Activated T-cell treated with anti-CD3 and anti-CD28 coated beads, Interleukin-2, amount 50 U/mL, for 72 hours (primary cell): ENCODE results near the gene KRTAP16-1. TPM values are rescaled to one million over a fixed set of nuclear protein-coding genes. Genes with fewer than 3 reads are reported as not detected.
"Not testable (repeated sequence)": the region's sequence is repeated elsewhere in the genome, so short reads cannot be mapped to it uniquely, and the experiment has no call there.

Source experiments
- ATAC-seq, 2 donors: fragments of 150-1000 bp; cut with Tn5 transposase; replicated peaks in 1 of 2; 2 replicates each; pipeline ENCODE4 v1.10.0; 2021; ENCODE audit warnings: moderate library complexity in 2 of 2, mild to moderate bottlenecking in 1 of 2
- DNase-seq, 2 donors: peaks; one replicate each; pipeline ENCODE4 v3.0.0; 2021 to 2022; ENCODE audit warnings: mixed read lengths in 1 of 2
- H3K27ac Mint-ChIP-seq: one replicate; pipeline ENCODE4 v1.8.0; 2022; ENCODE audit warnings: mild to moderate bottlenecking, moderate library complexity, mixed read lengths
- H3K27me3 Mint-ChIP-seq: one replicate; pipeline ENCODE4 v1.8.0; 2022; ENCODE audit warnings: low read depth, mixed read lengths
- H3K36me3 Mint-ChIP-seq, 2 donors: one replicate each; pipeline ENCODE4 v1.8.0; 2022; ENCODE audit warnings: mixed read lengths in 2 of 2, mild to moderate bottlenecking in 1 of 2; ENCODE audit not compliant: insufficient read depth in 2 of 2
- H3K4me1 Mint-ChIP-seq: one replicate; pipeline ENCODE4 v1.8.0; 2022; ENCODE audit warnings: low read depth, mixed read lengths
- H3K4me3 Mint-ChIP-seq, 2 donors: one replicate each; pipeline ENCODE4 v1.8.0; 2022; ENCODE audit warnings: mild to moderate bottlenecking in 2 of 2, mixed read lengths in 2 of 2, moderate library complexity in 2 of 2
- H3K9me3 Mint-ChIP-seq, 2 donors: one replicate each; pipeline ENCODE4 v1.8.0; 2022; ENCODE audit warnings: mixed read lengths in 2 of 2
- total RNA-seq, 2 donors: library from RNA; stranded (reverse); gene quantifications; one replicate each; pipeline ENCODE4 v1.2.3, GENCODE V29; 2022

Gene KRTAP16-1
- total RNA-seq, 2 donors from 2014 or later = not detected

DNA sequence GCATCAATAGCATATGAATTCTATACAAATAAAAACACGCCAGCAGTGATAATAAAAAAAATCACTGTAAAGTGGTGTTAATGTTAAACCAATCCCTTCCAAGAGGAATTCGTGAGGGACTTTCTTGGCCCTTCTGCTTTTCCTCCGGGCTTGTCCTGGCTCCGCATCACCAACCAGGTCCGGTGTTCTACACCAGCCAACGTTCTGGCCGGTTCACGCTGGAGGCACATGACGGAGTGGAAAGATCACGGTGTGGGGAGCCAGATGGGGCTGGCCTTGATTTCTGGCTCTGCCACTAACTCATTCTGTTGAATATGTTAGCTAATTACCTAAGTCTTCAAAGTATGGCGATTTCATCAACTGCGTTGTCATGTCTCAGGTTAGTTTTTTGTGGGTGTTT, 5.0 kb downstream of the KRTAP16-1 start:
- H3K4me3 Mint-ChIP-seq = no peak overlapping the region
- no peak for ATAC-seq
- no peak overlapping the region for H3K27ac Mint-ChIP-seq
- no peaks in the 10 kb centered on the region for H3K27me3 Mint-ChIP-seq
- no peak for DNase-seq
- no peaks in the 10 kb centered on the region for H3K36me3 Mint-ChIP-seq
- peaks cover 26% of the 10 kb centered on the region for H3K4me1 Mint-ChIP-seq
- H3K9me3 Mint-ChIP-seq = no peaks in the 10 kb centered on the region

DNA sequence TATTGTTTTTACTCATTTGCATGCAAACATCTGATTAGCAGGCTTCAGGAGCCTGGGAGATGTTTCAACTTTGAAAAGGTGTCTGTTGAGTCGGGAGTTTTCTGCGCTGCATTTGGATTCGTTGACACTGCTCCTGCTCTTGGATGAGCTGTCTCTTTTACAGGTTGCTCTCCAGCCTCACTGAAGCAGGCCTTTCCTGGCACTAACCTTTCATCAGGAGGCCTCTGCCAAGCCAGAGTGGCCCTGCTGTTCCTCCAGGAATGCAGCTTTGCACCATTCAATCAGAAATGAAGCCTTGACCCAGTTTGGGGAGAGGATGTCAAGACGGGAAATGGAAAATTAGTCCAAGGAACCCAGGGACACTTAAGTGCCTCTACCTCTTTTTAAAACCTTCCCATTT, 6.1 kb downstream of the KRTAP16-1 start:
- Mint-ChIP-seq H3K4me3 (no peak overlapping the region), H3K4me1 (peaks cover 15% of the 10 kb centered on the region), H3K27ac (no peak overlapping the region), H3K36me3 (no peaks in the 10 kb centered on the region), H3K27me3 (no peaks in the 10 kb centered on the region), H3K9me3 (no peaks in the 10 kb centered on the region)
- DNase-seq = no peak
- no peak for ATAC-seq

DNA sequence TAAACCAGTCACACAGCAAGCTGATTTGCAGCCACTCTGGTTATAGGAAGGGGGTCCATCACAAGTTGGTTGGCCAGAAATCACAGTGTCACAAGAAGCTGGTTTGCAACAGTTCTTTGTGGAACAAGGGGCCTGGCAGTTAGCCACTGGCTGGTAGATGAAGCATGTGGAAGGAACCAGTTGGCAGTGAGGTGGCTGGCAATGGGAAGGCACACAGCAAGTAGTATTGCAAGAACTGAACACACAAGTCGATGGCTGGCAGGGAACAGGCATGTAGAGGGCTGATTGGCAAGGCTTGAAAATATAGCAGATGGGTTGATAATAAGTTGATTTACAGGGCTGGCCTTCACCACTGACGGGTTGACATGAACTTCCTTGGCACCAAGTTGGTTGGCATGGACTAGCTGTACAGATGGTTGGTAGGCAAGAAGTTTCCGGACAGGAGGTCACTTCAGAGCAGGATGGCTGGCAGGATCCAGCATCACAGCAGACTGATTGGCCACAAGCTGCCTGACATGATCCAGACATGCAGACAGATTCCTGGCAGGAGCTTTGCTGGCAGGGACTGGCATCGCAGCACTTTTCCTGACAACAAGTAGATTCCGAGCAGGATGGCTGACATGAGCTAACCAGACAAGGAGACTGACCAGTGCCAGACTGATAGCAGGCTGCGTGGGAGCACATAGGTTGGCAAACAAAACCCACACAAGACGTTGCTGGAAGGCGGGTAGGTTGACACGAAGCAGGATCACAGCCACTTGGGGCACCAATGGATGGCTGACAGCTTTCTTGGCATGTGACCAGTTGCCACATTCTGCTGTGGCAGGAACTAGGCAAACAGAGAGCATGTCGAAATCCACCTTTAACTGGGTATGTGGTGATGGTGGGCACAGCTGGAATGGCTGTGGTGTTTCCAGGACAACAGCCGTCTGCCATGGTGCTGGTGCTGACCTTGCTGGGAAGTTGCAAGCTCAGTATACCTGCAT, 6.9 kb downstream of the KRTAP16-1 start, which contains the start of gene KRTAP29-1:
TSS of gene KRTAP29-1 (minus strand) at position 936 of the 986 bp plus-strand sequence. CDS start at position 936, 0 bp downstream.
- H3K27me3 Mint-ChIP-seq = no peaks in the 10 kb centered on the region
- no peak within 1 kb of the TSS for H3K4me3 Mint-ChIP-seq
- no peaks in the 10 kb centered on the region for H3K36me3 Mint-ChIP-seq
- H3K4me1 Mint-ChIP-seq = peaks cover 8% of the 10 kb centered on the region
- no peaks in the 10 kb centered on the region for H3K9me3 Mint-ChIP-seq
- no peak for DNase-seq
- H3K27ac Mint-ChIP-seq = no peak within 1 kb of the TSS
- no peak for ATAC-seq

DNA sequence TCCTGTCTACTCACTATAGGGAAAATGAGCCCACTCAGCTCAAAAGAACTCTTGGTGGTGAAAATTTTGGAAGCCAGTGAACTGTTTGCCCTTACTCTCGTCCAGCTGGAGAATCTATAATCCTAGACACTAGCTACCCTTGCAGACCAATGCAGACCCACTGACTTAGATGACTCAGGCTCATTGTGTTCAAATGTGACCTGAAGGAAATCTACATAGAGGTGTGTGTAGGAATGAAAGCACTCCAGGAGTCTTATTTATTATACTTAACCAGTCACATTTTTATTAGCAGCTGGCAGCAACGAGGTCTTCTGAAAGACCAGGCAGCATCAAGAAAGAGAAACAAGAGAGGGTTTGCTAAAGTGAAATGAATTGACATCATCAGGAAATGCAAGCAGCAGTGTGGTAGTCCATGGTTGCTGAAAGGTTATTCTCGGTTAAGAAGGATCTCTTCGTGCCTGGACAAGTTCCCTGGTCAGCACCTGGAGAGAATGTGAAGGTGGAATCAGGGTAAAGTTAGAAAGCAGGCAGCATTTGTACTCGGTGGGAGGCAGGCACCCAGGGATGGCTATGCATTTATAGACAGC, 7.8 kb downstream of the KRTAP16-1 start:
- H3K27ac Mint-ChIP-seq = no peak overlapping the region
- H3K9me3 Mint-ChIP-seq = no peaks in the 10 kb centered on the region
- no peaks in the 10 kb centered on the region for H3K36me3 Mint-ChIP-seq
- no peaks in the 10 kb centered on the region for H3K27me3 Mint-ChIP-seq
- no peaks in the 10 kb centered on the region for H3K4me1 Mint-ChIP-seq
- H3K4me3 Mint-ChIP-seq = no peak overlapping the region
- DNase-seq (no peak), ATAC-seq (no peak)

DNA sequence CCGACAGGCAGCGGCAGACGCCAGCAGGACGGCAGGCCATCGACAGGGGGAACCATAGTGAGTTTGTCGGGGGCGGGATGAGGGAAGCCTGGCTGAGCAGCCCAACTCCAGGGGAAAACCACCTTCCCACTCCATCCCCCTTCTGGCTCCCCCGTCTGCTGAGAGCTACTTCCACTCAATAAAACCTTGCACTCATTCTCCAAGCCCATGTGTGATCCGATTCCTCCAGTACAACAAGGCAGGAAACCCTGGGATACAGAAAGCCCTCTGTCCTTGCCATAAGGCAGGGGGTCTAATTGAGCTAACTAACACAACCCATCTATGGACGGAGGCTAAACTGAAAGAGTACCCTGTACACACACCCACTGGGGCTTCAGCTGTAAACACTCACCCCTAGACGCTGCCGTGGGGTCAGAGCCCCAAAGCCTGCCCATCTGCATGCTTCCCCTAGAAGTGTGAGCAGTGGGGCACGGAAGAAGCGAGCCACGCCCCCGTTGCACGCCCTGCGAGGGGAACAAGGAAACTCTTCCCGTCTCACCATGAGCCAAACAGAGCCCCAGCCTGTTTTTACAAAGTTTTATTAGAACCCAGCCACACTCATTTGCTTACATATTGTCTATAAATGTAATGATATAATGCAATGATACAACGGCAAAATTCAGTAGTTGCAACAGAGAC, 10.5 kb downstream of the KRTAP16-1 start:
- ATAC-seq = no peak
- H3K27ac Mint-ChIP-seq = no peak overlapping the region
- DNase-seq = no peak
- no peaks in the 10 kb centered on the region for H3K9me3 Mint-ChIP-seq
- no peak overlapping the region for H3K4me3 Mint-ChIP-seq
- H3K27me3 Mint-ChIP-seq = no peaks in the 10 kb centered on the region
- no peaks in the 10 kb centered on the region for H3K4me1 Mint-ChIP-seq
- no peaks in the 10 kb centered on the region for H3K36me3 Mint-ChIP-seq

DNA sequence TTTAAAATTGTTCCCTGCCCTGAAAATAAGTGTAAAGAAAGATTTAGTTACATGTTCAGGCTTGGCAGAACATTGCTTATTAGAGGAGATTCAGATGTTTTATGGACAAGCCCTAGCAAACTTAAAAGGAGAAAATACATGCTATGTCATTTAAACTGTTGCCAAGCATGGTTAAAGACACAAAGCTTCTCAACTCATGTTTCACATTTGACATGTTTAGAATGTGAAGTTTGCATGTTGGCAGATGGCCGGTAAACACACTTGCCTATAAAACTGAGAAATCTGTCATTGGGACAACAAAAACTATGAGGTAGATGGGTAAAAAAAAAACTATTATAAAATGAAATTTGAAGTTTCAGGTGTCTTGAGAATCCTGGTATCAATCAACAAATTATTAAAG, 12.3 kb downstream of the KRTAP16-1 start:
- no peaks in the 10 kb centered on the region for H3K27me3 Mint-ChIP-seq
- no peak overlapping the region for H3K27ac Mint-ChIP-seq
- ATAC-seq = no peak
- H3K36me3 Mint-ChIP-seq = no peaks in the 10 kb centered on the region
- no peak overlapping the region for H3K4me3 Mint-ChIP-seq
- DNase-seq = no peak
- H3K9me3 Mint-ChIP-seq = no peaks in the 10 kb centered on the region
- no peaks in the 10 kb centered on the region for H3K4me1 Mint-ChIP-seq

DNA sequence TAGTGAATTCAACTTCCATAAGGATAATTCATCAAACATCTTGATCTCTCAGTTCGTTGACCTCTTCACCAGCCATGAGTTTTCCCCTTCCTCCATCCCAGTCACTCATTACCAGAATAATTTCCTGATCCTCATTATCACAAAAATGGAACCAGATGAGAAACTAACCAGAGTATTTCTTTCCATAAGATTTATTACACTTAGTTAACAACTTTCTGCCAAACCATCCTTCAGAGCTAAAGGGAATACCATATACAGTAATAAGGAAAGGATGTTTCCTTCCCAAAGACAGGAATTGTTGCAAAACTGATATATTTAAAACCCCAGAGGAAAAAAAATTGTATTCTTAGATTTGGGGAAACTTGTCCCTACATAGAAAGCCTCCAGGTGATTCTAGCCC, 15.1 kb downstream of the KRTAP16-1 start:
- Mint-ChIP-seq H3K27ac (no peak overlapping the region), H3K4me3 (no peak overlapping the region), H3K36me3 (no peaks in the 10 kb centered on the region), H3K27me3 (no peaks in the 10 kb centered on the region), H3K9me3 (no peaks in the 10 kb centered on the region), H3K4me1 (no peaks in the 10 kb centered on the region)
- ATAC-seq (no peak), DNase-seq (no peak)

DNA sequence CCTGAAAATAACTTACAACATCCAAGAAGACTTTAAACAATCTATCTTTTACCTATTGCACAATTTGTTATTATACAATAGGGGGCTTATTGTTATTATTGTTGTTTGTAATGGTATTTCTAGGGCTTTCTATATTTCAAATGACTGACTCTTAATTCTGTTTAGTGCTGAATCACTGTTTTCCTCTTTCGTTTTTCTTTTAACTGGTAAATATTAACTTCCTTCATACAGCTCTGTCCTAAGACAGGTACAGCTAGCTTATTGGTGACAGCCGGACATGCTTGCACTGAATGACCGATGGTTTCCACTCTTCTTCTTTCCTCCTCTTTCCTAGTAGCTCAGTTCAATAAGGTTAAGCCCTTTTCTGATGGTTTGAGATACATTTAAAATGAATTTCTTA, 22.1 kb downstream of the KRTAP16-1 start:
- no peak for ATAC-seq
- H3K27ac Mint-ChIP-seq = no peak overlapping the region
- no peaks in the 10 kb centered on the region for H3K9me3 Mint-ChIP-seq
- no peaks in the 10 kb centered on the region for H3K27me3 Mint-ChIP-seq
- DNase-seq = no peak
- peaks cover 9% of the 10 kb centered on the region for H3K4me1 Mint-ChIP-seq
- no peaks in the 10 kb centered on the region for H3K36me3 Mint-ChIP-seq
- H3K4me3 Mint-ChIP-seq = no peak overlapping the region

DNA sequence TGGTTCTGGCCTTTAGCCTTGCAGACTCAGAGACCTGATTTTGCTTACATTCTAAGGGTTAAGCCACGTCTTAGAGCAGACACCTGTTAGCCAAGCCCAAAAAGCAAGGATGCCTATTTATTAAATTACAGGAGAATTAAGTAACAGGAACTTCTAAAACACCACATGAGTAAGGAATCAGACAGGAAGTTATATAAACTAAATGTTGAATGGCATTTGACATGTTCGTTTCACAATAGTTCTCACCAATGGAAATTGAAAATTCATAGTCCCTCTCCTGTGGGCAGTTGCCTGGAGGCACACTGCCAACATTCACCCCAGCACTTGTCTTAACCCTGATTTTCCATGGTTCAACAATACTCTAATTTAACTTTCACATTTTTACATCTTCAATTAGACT, 24.6 kb downstream of the KRTAP16-1 start:
- ATAC-seq (no peak), DNase-seq (no peak)
- Mint-ChIP-seq H3K36me3 (no peaks in the 10 kb centered on the region), H3K4me3 (no peak overlapping the region), H3K4me1 (peaks cover 9% of the 10 kb centered on the region), H3K9me3 (no peaks in the 10 kb centered on the region), H3K27me3 (no peaks in the 10 kb centered on the region), H3K27ac (no peak overlapping the region)

DNA sequence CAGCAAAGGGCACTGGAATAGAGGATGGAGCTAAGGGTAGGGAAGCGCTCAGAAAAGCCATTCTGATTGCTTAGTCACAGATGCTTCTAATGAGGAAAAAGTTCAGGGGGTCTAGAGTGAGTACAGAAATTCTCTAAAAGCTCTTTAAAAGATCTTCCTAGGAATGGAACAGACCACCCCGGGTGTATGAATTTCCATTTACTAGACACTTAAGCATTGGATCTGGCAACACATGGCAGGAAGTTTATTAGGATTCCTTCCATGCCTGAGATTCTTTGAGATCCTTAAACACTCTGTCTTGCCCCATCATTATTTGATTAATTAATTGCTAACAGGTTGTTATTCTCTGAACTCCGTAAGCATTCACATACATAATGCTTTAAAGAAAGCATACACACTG, 25.1 kb downstream of the KRTAP16-1 start:
- no peaks in the 10 kb centered on the region for H3K36me3 Mint-ChIP-seq
- no peaks in the 10 kb centered on the region for H3K27me3 Mint-ChIP-seq
- H3K4me3 Mint-ChIP-seq = no peak overlapping the region
- DNase-seq (no peak), ATAC-seq (no peak)
- H3K4me1 Mint-ChIP-seq = peaks cover 9% of the 10 kb centered on the region
- no peaks in the 10 kb centered on the region for H3K9me3 Mint-ChIP-seq
- H3K27ac Mint-ChIP-seq = no peak overlapping the region

DNA sequence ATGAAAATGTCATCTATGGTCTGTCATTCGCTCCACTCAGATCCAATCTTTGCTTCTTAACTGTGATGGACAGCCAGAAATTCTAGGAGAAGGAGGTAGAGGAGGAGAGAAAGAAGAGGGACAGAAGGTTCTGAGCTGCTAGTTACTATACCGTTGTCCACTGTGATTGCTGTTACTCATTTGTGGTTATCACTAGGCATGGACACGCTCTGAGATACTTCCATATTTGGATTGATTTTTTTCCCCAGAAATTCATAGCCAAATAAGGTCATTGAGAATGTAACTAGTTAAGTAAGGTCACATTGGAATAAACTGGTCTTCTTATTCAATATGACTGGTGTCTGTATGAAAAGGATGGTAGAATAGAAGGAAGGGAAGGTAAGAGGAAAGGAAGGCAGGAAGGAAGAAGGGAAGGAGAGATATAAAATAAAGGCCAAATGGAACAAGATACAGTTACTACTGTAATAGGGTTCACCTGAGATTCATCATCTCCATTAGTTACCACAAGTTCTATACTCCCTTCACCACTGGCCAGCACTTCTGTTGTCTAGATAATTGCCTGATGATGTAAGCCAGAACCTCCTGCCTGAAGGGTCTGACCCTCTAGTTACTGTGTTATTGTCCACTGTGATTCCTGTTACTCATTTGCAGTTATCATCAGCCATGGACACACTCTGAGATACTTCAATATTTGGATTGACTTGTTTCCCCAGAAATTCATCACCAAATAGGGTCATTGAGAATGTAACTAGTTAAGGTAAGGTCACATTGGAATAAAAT, 30.7 kb downstream of the KRTAP16-1 start:
- H3K27me3 Mint-ChIP-seq = peaks cover 15% of the 10 kb centered on the region
- no peak overlapping the region for H3K4me3 Mint-ChIP-seq
- no peak for ATAC-seq
- no peaks in the 10 kb centered on the region for H3K4me1 Mint-ChIP-seq
- H3K36me3 Mint-ChIP-seq = no peaks in the 10 kb centered on the region
- no peaks in the 10 kb centered on the region for H3K9me3 Mint-ChIP-seq
- no peak for DNase-seq
- H3K27ac Mint-ChIP-seq = no peak overlapping the region

DNA sequence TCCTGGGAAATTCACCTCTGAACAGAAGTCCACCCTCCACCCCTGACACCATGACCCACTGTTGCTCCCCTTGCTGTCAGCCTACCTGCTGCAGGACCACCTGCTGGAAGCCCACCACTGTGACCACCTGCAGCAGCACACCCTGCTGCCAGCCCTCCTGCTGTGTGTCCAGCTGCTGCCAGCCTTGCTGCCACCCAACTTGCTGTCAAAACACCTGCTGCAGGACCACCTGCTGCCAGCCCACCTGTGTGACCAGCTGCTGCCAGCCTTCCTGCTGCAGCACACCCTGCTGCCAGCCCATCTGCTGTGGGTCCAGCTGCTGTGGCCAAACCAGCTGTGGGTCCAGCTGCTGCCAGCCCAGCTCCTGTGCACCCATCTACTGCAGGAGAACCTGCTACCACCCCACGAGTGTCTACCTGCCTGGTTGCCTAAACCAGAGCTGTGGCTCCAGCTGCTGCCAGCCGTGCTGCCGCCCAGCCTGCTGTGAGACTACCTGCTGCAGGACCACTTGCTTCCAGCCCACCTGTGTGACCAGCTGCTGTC, 33.4 kb downstream of the KRTAP16-1 start, which contains the start of gene KRTAP9-7:
TSS of gene KRTAP9-7 (plus strand) at position 51 of the 543 bp plus-strand sequence. CDS start at position 51, 0 bp downstream.
- not testable (repeated sequence) for H3K4me1 Mint-ChIP-seq, H3K9me3 Mint-ChIP-seq, H3K27ac Mint-ChIP-seq, H3K4me3 Mint-ChIP-seq, DNase-seq, H3K36me3 Mint-ChIP-seq, ATAC-seq
- peaks cover 22% of the 10 kb centered on the region for H3K27me3 Mint-ChIP-seq
